ENCODE data around the gene ERBB4.

DNA sequence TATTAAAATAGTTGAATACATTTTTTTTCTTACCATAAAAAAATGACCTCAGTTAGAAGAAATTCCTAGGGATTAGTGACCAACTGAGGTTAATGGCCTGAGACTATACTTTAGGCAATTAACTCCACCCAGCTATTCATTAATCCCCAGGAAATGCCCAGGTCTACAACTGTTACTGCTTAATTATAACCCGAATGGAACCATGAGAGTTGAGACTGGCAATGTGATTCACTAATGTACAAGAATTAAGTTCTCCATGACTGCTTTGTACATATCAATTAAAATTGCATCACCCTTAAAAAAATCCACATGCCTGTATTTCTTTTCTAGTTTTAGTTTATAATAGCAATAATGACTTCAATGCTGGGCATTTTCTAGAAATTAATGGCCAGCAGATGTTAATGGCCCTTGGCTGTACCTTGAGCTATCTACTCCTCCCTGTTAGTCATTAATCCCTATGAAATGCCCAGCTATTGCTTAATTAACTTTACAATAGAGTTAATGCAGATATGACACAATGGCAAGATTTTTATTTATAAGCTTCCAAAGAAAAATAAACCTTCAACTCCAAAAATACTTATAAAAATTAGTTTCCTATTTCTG, 44.1 kb downstream of the ERBB4 start:
- TF ChIP-seq OSR1 (CRISPR knock-in tag; IDR thresholded peaks at IDR 0.05) (no peak), PPARA (CRISPR knock-in tag; IDR thresholded peaks at IDR 0.05; ENCODE audit: borderline replicate concordance) (no peak), TCF4 (CRISPR knock-in tag; IDR thresholded peaks at IDR 0.05; ENCODE audit: borderline replicate concordance) (no peak), TOX (CRISPR knock-in tag; IDR thresholded peaks at IDR 0.05; ENCODE audit: borderline replicate concordance) (no peak), ZNF565 (CRISPR knock-in tag; conservative IDR thresholded peaks at IDR 0.05; ENCODE audit: low read depth) (no peak), ZFP3 (CRISPR knock-in tag; IDR thresholded peaks at IDR 0.05) (no peak), RARB (CRISPR knock-in tag; IDR thresholded peaks at IDR 0.05) (no peak), BACH2 (CRISPR knock-in tag; IDR thresholded peaks at IDR 0.05; ENCODE audit: borderline replicate concordance) (no peak)
- TF ChIP-seq, protein P1, sequence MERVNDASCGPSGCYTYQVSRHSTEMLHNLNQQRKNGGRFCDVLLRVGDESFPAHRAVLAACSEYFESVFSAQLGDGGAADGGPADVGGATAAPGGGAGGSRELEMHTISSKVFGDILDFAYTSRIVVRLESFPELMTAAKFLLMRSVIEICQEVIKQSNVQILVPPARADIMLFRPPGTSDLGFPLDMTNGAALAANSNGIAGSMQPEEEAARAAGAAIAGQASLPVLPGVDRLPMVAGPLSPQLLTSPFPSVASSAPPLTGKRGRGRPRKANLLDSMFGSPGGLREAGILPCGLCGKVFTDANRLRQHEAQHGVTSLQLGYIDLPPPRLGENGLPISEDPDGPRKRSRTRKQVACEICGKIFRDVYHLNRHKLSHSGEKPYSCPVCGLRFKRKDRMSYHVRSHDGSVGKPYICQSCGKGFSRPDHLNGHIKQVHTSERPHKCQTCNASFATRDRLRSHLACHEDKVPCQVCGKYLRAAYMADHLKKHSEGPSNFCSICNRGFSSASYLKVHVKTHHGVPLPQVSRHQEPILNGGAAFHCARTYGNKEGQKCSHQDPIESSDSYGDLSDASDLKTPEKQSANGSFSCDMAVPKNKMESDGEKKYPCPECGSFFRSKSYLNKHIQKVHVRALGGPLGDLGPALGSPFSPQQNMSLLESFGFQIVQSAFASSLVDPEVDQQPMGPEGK (CRISPR knock-in tag; IDR thresholded peaks at IDR 0.05; ENCODE audit: borderline replicate concordance) = no peak
- TF ChIP-seq, protein P2, sequence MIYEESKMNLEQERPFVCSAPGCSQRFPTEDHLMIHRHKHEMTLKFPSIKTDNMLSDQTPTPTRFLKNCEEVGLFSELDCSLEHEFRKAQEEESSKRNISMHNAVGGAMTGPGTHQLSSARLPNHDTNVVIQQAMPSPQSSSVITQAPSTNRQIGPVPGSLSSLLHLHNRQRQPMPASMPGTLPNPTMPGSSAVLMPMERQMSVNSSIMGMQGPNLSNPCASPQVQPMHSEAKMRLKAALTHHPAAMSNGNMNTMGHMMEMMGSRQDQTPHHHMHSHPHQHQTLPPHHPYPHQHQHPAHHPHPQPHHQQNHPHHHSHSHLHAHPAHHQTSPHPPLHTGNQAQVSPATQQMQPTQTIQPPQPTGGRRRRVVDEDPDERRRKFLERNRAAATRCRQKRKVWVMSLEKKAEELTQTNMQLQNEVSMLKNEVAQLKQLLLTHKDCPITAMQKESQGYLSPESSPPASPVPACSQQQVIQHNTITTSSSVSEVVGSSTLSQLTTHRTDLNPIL (CRISPR knock-in tag; IDR thresholded peaks at IDR 0.05; ENCODE audit: low read depth) = no peak

Data from SK-N-SH treated with all-trans-retinoic acid at 6 μM for 48 hours (cell line).